KOPT-K1 (cell line): ENCODE data around the gene C1orf105.

Experiments used
- H3K27ac ChIP-seq: fragments of 200-600 bp; sonication (generic); 2 replicates; pipeline ENCODE4 v1.5.1; 2016; ENCODE audit warnings: antibody characterized with exemption, mild to moderate bottlenecking, low read depth, low read length; ENCODE audit not compliant: poor library complexity, severe bottlenecking
- H3K36me3 ChIP-seq: fragments of 200-600 bp; sonication (generic); 2 replicates; pipeline ENCODE4 v1.5.1; 2017; ENCODE audit warnings: antibody characterized with exemption, mild to moderate bottlenecking, low read length, moderate library complexity; ENCODE audit not compliant: insufficient read depth
- H3K9me3 ChIP-seq: fragments of 200-600 bp; sonication (generic); 2 replicates; pipeline ENCODE4 v1.5.1; 2017; ENCODE audit warnings: antibody characterized with exemption, low read length, mild to moderate bottlenecking; ENCODE audit not compliant: insufficient read depth, poor library complexity, severe bottlenecking

Gene C1orf105

DNA sequence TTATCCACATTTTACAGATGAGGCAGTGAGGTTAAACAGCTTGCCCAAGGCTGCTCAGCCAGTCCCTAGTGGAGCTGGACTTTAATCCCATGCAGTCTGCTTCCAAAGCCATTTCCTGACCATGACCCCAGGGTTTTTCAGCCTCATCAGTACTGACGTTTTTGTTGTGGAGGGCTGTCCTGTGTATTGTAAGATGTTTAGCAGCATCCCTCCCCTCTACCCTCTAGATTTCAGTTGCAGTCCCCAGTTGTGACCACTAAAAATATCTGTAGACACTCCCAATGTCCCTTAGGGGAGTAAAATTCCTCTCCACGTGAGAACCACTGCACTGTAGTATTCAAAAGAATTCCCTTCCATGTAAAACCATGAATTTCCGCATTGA lies 30.2 kb upstream of the C1orf105 start:
- Histone ChIP-seq H3K9me3 (no peaks in the 10 kb centered on the region), H3K36me3 (no peaks in the 10 kb centered on the region), H3K27ac (no peak overlapping the region)

DNA sequence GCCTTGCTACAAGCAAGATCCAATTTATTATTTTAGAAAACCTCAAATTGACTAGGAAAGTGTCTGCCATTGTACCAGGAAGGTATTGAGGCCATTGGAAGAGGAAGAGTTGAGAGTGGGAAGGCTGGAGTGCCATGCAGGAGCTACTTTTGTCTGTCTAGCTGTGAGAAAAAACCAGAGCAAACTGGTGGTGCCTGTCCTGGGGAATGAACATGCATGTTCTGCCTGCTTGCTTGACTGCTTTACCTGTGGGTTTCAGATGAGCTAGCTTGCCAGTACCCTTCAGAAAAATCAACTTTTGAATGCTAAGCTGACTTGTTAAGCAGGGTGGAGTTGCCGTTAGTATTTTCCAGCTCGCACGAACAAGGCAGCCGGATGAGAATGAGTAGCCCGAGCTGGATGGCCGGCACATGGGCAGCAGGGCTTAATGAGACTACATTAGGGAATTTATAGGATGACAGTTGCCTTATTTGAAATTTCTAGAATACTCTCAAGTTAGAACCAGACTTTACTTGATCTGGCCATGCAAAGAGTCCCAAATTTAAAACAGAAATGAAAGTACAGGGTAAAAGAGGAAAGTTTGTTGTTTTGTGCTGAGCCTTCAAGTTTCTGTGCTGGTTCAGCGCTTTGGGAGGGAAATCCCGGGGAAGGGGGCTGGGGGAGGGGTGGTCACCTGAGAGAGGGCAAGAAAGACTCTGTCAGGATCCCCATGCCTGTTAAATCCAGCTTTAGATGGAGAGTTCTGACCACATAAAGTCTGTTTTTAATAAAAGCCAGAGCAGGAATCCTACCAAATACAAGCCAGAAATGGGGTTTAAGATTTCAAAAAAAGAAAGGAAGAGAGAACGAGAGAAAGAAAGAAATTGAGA lies 29.6 kb upstream of the C1orf105 start:
- H3K27ac ChIP-seq = no peak overlapping the region
- no peaks in the 10 kb centered on the region for H3K9me3 ChIP-seq
- no peaks in the 10 kb centered on the region for H3K36me3 ChIP-seq

DNA sequence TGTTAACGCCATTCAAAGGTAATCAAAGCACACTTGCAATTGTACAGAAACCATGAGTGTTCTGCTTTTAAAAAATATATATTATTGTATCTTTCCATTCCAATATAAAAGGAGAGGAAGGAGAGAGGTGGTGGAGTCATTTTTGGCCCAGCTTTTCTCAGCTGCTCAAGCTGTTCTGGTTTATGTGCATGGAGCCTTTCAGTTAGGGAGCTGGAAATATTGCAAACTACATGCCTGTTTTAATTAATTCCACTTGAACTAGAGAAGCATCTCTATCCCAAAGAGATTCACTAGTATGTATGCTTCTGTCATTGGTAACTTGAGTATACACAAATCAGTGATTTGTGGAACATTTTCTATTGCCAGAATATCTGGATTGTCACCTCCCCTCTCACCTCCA lies 28.5 kb upstream of the C1orf105 start:
- no peaks in the 10 kb centered on the region for H3K36me3 ChIP-seq
- H3K27ac ChIP-seq = no peak overlapping the region
- H3K9me3 ChIP-seq = no peaks in the 10 kb centered on the region

DNA sequence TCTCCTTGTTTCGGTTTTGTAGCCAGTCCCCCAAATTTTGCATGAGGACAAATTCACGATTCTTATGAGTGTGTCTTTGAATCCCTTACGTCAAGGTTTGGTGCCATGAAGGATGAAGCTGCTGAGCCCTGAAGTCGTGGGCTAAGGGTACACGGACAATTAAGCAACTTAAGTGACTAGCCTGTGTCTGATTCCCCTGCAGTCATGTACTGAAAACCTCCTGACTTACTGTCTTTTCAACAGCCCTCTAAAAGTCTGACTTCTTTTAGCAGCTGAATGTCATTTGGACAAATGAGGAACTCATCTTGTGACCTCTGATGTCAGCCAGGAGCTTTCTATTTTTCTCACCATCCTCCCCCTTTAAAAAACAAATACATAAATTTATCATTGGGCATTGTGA lies 27.1 kb upstream of the C1orf105 start:
- no peaks in the 10 kb centered on the region for H3K36me3 ChIP-seq
- H3K27ac ChIP-seq = no peak overlapping the region
- H3K9me3 ChIP-seq = no peaks in the 10 kb centered on the region

DNA sequence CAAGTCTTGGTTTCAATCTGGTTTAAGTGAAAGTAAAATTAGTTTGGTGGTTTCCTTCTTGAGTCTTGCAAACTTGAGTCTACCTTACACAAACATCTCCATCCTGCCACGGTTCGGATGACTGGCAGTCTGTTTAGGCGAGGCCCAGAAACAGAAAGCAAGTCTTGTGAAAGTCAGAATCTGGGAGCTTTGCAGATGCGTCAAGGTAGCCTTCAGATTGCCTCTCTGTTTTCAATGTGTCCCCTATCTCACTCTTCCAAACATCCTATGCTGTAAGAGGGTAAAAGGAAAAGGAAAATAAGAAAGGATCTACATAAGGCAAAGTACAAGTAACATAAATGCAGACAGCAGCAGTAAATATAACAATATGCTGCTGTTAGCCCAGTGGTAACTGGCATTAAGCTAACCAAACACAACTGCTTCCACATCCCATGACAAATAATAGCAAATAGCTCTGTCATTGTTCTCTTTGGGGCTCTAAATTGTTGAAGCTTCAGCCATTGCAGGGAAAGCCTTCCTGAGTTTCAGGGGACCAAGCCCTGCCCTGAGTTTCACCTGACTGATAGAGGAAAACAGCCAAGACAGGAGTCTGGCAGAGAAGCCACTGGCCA lies 26.2 kb upstream of the C1orf105 start:
- peak overlapping the region; percentile 59 for H3K27ac ChIP-seq
- no peaks in the 10 kb centered on the region for H3K36me3 ChIP-seq
- H3K9me3 ChIP-seq = no peaks in the 10 kb centered on the region

DNA sequence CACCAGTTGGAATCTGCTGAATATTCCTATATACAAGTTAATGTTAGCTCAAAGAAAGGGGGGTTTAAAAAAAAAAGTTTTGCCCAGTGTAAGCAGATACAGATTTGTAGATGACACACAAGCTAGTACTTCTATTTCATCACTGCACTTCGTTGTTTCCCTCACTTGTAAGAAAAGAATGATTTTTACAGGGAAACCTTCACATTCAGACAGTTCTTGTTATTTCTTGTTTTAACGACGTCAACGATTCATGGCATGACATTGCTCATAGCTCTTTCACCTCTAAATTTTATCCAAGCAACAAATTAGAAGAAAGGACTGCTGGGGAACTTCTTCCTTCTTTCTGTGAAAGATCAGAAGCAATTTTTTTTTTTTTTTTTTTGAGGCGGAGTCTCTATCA lies 25.7 kb upstream of the C1orf105 start:
- Histone ChIP-seq H3K9me3 (no peaks in the 10 kb centered on the region), H3K36me3 (no peaks in the 10 kb centered on the region), H3K27ac (peak overlapping the region; percentile 59)

DNA sequence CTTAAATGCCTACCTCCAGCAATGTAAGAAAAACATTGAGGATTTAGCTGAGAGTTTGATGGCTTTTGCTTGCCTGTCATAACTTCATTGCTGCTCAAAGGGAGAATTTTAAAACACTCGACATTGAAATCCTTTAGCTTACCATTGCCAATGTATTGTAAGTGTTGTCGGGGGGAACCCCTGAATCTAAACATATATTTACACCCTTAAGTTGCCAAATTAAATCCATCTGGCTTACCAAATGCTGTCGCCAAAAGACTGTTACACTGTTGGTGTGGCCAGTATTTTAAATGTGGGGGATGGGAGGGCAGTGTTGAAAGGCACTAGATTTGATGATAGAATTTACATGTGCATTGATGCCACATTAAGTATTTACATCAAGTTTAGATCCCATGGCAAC lies 24.9 kb upstream of the C1orf105 start:
- no peaks in the 10 kb centered on the region for H3K36me3 ChIP-seq
- no peaks in the 10 kb centered on the region for H3K9me3 ChIP-seq
- no peak overlapping the region for H3K27ac ChIP-seq

DNA sequence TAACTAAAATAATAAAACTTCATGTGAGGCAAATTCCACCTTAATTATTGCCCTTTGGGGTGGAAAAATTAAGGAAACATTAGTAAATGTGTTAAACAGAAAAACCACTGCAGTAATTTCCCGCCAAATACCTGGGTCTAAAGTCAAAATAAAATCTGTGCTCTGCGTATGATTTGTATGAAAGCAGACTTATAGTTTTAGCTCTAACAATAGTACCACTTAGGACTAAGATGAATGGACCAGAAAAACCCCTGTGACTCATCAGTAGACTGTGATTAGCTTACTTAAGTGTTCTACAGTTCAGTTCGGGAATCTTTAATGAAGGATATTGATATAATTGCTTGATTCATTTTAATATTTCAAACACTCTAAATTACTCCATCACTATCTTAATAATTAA lies 23.3 kb upstream of the C1orf105 start:
- Histone ChIP-seq H3K9me3 (no peaks in the 10 kb centered on the region), H3K36me3 (no peaks in the 10 kb centered on the region), H3K27ac (no peak overlapping the region)

DNA sequence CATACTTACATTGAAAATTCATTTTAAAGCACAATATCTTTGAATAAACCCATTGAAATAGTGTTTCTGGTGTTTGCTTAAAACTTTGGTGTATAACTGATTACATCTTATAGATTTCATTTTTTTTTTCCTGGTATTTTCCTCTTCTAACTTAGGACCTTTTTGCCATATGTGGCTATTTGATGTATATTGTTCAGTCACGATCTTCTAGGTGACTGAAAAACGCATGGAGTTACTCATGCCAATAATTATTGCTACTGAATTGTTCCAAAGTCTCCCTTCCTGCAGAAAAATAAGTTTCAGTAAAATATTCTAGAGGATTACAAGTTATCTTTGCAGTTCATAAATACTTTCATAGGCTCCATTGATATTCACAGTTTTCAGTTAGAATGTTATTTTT lies 22.9 kb upstream of the C1orf105 start:
- Histone ChIP-seq H3K27ac (no peak overlapping the region), H3K9me3 (no peaks in the 10 kb centered on the region), H3K36me3 (no peaks in the 10 kb centered on the region)

DNA sequence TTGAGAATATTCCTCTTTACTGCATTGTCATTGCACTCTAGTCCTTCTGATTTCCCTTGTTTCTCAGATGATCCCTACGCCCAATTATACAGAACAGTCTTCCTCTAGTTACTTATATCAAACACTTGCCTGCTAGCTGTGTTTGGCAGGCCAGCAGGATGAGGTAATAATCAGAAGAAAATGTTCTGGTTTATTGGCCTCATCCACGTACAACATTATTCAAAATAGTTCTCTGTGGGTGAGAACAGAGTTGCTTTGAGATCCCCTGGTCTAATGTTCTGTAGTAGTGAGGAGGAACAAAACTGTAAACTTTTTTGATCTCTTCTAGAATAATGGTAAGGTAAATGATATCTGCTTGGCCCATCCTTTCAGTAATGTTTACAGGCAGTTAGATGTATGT lies 22.3 kb upstream of the C1orf105 start:
- Histone ChIP-seq H3K36me3 (no peaks in the 10 kb centered on the region), H3K9me3 (no peaks in the 10 kb centered on the region), H3K27ac (no peak overlapping the region)

DNA sequence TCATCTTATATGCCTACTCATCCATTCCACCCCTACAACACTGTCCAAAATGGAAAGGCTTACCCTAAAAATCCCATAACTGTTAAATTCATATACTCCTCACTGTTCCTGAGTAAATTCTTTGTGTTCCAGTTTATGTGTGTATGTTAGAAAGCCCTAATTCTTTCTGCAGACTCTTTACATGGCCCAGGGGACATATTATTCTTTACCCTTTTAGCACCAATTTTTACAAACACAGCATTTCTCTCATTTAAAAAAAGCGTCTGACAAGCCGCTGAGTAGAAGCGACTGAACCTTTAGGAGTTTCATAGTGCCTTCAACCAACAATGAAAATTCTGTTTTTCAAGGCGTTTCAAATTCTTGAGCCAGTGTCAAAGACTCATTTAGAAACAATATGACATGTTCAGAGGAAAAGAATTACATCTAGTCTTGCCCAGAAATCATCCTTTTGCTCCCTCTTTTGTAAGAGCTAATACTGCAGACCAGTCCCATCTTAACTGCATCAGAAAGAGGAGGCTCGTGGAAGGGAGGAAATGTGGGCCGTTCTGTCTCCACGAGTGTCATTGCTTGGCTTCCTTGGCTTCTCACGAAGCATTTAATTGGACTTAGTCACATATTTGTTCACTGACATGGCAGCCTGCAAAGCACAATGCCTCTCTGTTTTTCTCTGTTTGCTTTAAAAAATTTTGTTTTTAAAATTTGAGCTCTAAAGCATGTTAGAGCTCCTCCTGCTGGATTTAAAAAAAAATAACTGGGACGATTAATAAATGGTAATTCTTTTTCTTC lies 21.3 kb upstream of the C1orf105 start:
- Histone ChIP-seq H3K36me3 (no peaks in the 10 kb centered on the region), H3K9me3 (no peaks in the 10 kb centered on the region), H3K27ac (no peak overlapping the region)

DNA sequence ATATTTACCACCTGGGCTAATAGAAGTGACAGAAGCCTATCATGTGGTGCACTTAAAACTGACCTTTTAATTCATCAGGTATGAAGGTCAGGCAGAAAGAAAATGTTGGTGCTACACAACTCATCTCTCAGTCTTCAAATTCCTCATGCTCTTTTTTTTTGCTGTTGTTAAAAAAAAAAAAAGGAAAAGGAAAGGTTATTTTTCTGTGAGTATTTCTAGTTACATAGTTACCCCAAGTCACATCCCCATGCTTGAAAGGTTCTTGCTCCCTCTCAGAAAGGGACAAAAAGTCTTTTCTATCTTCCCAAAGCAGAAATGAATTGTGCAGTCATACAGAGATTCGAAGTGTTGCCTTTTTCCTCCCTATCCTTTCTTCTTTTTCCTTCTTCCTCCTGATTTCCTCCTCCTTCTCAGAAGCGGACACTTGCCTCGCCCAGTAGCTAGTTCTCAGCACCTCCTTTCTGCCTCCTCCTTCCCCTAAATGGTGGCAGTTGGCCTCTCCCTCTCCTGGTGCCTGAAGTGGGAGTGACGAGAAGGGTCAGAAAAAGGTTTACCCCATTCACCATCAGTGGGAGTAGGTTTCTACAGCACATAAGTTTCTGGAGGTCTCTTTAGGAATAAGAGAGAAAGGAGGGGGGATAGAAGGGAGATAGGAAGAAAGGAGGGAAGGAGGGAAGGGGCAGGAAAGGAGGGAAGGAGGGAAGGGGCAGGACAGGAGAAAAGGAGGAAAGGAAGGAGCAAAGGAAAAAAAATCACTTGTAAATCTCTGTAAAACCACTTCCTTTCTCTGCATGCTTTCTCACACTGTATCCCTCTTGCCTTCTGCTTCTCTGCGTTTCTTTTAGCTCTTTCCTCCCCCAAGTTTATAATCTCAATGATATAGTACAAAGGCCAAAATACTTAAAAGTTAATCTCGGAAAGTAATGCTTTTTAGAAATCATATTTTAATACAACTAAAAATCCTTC lies 20.4 kb upstream of the C1orf105 start:
- Histone ChIP-seq H3K9me3 (no peaks in the 10 kb centered on the region), H3K36me3 (no peaks in the 10 kb centered on the region), H3K27ac (no peak overlapping the region)

DNA sequence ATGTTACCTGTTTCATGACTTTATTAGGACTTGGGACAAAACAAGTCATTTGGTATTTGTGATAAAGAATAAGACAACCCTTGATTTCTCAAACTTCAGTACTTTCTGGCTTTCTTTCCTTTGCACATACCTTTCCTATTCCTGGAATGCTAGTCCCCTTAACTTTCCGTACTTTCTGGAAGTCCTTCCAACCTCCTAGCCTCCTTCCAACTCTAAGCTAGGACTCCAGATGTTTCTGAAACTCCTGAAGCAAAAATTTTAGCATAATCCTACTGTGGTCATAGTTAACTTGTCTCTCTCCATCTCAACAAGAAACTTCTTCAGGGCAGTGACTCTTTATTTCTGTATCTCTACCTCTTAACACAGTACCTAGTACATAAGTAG lies 19.8 kb upstream of the C1orf105 start:
- Histone ChIP-seq H3K9me3 (no peaks in the 10 kb centered on the region), H3K27ac (no peak overlapping the region), H3K36me3 (no peaks in the 10 kb centered on the region)

DNA sequence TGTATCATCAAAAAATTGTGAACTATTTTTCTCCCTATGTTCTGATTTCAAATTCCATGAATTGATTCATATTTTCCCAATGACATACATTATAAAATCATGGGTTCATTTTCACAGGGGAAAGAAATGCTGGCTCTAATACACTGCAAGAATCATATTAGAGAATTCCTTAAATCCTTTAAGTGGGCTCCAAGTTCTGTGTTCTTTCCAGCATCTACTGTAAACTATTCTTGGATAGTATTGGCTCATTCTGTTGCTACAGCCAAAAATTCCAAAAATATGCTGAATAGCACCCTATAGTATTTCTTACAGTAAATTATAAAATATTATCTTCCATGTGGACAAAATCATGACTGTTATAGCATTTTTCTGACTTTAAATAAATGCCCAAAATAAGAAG lies 19.0 kb upstream of the C1orf105 start:
- H3K9me3 ChIP-seq = no peaks in the 10 kb centered on the region
- H3K36me3 ChIP-seq = no peaks in the 10 kb centered on the region
- H3K27ac ChIP-seq = no peak overlapping the region
